Activated CD4-positive, alpha-beta memory T cell treated with anti-CD3 and anti-CD28 coated beads, Interleukin-2, amount 10 ng/mL, durations not matched to agents 7 days and 5 days (primary cell): Measurements from ENCODE around the gene BBS4. TPM values are rescaled to one million over a fixed set of nuclear protein-coding genes. Genes with fewer than 3 reads are reported as not detected.

Experiments used
- CTCF ChIA-PET: fragments of 350-600 bp; sonication (Branson Sonifier 250); formaldehyde crosslinking; loops from one replicate; lab custom pipeline; 2021; ENCODE audit warnings: antibody characterized with exemption, inconsistent platforms; lab: Charles Lee
- POLR2A ChIA-PET: fragments of 350-600 bp; sonication (Branson Sonifier 250); formaldehyde crosslinking; loops from one replicate; lab custom pipeline; 2021; ENCODE audit warnings: antibody characterized with exemption; lab: Charles Lee
- DNase-seq: peaks from one replicate; pipeline ENCODE4 v3.0.0-alpha.2; 2020
- H3K27ac Mint-ChIP-seq: one replicate; pipeline ENCODE4 v1.8.0; 2021; ENCODE audit warnings: mild to moderate bottlenecking, mixed read lengths
- H3K27me3 Mint-ChIP-seq: one replicate; pipeline ENCODE4 v1.8.0; 2021; ENCODE audit warnings: mixed read lengths
- H3K36me3 Mint-ChIP-seq: one replicate; pipeline ENCODE4 v1.8.0; 2021; ENCODE audit warnings: low read depth, mixed read lengths
- H3K4me1 Mint-ChIP-seq: one replicate; pipeline ENCODE4 v1.8.0; 2021; ENCODE audit warnings: mixed read lengths
- H3K4me3 Mint-ChIP-seq: one replicate; pipeline ENCODE4 v1.8.0; 2021; ENCODE audit warnings: mild to moderate bottlenecking, mixed read lengths
- H3K9me3 Mint-ChIP-seq: one replicate; pipeline ENCODE4 v1.8.0; 2021; ENCODE audit warnings: mixed read lengths
- total RNA-seq, 2 experiments: library from RNA; stranded (reverse); gene quantifications; one replicate each; pipeline ENCODE4 v1.2.3, GENCODE V29; 2021

BBS4 gene
- total RNA-seq, 2 experiments from 2014 or later: 14.5 to 16.2 TPM

- Mint-ChIP-seq H3K9me3 (peaks cover 3% of the 10 kb centered on the region), H3K27ac (no peak overlapping the region), H3K36me3 (peaks cover 78% of the 10 kb centered on the region), H3K4me3 (no peak overlapping the region), H3K4me1 (peaks cover 64% of the 10 kb centered on the region), H3K27me3 (no peaks in the 10 kb centered on the region)
- DNase-seq: no peak
- POLR2A ChIA-PET: interaction anchor here (1.1 to 4.2 kb wide), 2 partner anchors 35 to 46 kb away, joined by 3 to 23 read pairs; partner anchors contain the start of gene ADPGK
- CTCF ChIA-PET: interaction anchor here (2.8 to 7.8 kb wide), 2 partner anchors 15 to 36 kb away, joined by 6 to 39 read pairs; no protein-coding TSS in a partner anchor
Observed at GRCh38 chr15:72737723-72738122, 51.7 kb downstream of the BBS4 start.

- H3K36me3 Mint-ChIP-seq: peaks cover 60% of the 10 kb centered on the region
- peak overlapping the region; percentile 46 for H3K4me3 Mint-ChIP-seq
- CTCF ChIA-PET: interaction anchor here (0.7 to 2.7 kb wide), 4 partner anchors 12 to 43 kb away, joined by 3 to 10 read pairs (median 3); partner anchors contain the start of gene ADPGK
- no peaks in the 10 kb centered on the region for H3K27me3 Mint-ChIP-seq
- POLR2A ChIA-PET: interaction anchor here (0.6 to 4.2 kb wide), 8 partner anchors 11 to 364 kb away, joined by 3 to 23 read pairs (median 6); partner anchors contain the start of genes ADPGK, ARIH1, BBS4 and HEXA
- peaks cover 3% of the 10 kb centered on the region for H3K9me3 Mint-ChIP-seq
- H3K27ac Mint-ChIP-seq: peak overlapping the region; percentile 83
- DNase-seq: no peak
- H3K4me1 Mint-ChIP-seq: peaks cover 46% of the 10 kb centered on the region
Observed at GRCh38 chr15:72740219-72740618, 54.2 kb downstream of the BBS4 start.

GRCh38 chr15:72749700-72750099 is 63.7 kb downstream of the BBS4 start:
- H3K4me3 Mint-ChIP-seq: no peak overlapping the region
- DNase-seq: no peak
- POLR2A ChIA-PET: interaction anchor here (1.9 kb wide), 1 partner anchor 10 kb away, joined by 8 read pairs; no protein-coding TSS in a partner anchor
- no peaks in the 10 kb centered on the region for H3K9me3 Mint-ChIP-seq
- no peaks in the 10 kb centered on the region for H3K27me3 Mint-ChIP-seq
- H3K27ac Mint-ChIP-seq: no peak overlapping the region
- peaks cover 61% of the 10 kb centered on the region for H3K36me3 Mint-ChIP-seq
- peaks cover 11% of the 10 kb centered on the region for H3K4me1 Mint-ChIP-seq
- CTCF ChIA-PET: interaction anchor here (0.8 to 1.0 kb wide), 4 partner anchors 18 to 33 kb away, joined by 3 to 4 read pairs (median 3); no protein-coding TSS in a partner anchor

- ChIA-PET CTCF (interaction anchor here (0.8 to 1.4 kb wide), 4 partner anchors 19 to 81 kb away, joined by 3 to 4 read pairs (median 3); no protein-coding TSS in a partner anchor), POLR2A (interaction anchor here (1.2 to 1.9 kb wide), 6 partner anchors 9 to 26 kb away, joined by 3 to 8 read pairs (median 3); no protein-coding TSS in a partner anchor)
- H3K27ac Mint-ChIP-seq: no peak overlapping the region
- no peaks in the 10 kb centered on the region for H3K27me3 Mint-ChIP-seq
- peaks cover 74% of the 10 kb centered on the region for H3K36me3 Mint-ChIP-seq
- H3K4me1 Mint-ChIP-seq: peaks cover 11% of the 10 kb centered on the region
- no peak overlapping the region for H3K4me3 Mint-ChIP-seq
- no peak for DNase-seq
- H3K9me3 Mint-ChIP-seq: no peaks in the 10 kb centered on the region
Observed at GRCh38 chr15:72751751-72752455, 65.9 kb downstream of the BBS4 start.

GRCh38 chr15:72754096-72754495 is 68.1 kb downstream of the BBS4 start:
- H3K9me3 Mint-ChIP-seq: no peaks in the 10 kb centered on the region
- ChIA-PET CTCF (no interaction called here), POLR2A (interaction anchor here (0.5 to 1.5 kb wide), 2 partner anchors 11 kb away, joined by 3 read pairs; no protein-coding TSS in a partner anchor)
- no peak overlapping the region for H3K27ac Mint-ChIP-seq
- H3K4me3 Mint-ChIP-seq: no peak overlapping the region
- no peak for DNase-seq
- no peaks in the 10 kb centered on the region for H3K27me3 Mint-ChIP-seq
- H3K36me3 Mint-ChIP-seq: peaks cover 84% of the 10 kb centered on the region
- peaks cover 14% of the 10 kb centered on the region for H3K4me1 Mint-ChIP-seq

- peaks cover 29% of the 10 kb centered on the region for H3K4me1 Mint-ChIP-seq
- H3K27ac Mint-ChIP-seq: peak overlapping the region; percentile 17
- no peaks in the 10 kb centered on the region for H3K9me3 Mint-ChIP-seq
- CTCF ChIA-PET: no interaction called here
- no peak overlapping the region for H3K4me3 Mint-ChIP-seq
- no peak for DNase-seq
- no peaks in the 10 kb centered on the region for H3K27me3 Mint-ChIP-seq
- POLR2A ChIA-PET: interaction anchor here (1.0 kb wide), 1 partner anchor 36 kb away, joined by 3 read pairs; no protein-coding TSS in a partner anchor
- peaks cover 91% of the 10 kb centered on the region for H3K36me3 Mint-ChIP-seq
Observed at GRCh38 chr15:72758182-72758581, 72.2 kb downstream of the BBS4 start.

- ChIA-PET POLR2A (interaction anchor here (1.5 kb wide), 1 partner anchor 23 kb away, joined by 6 read pairs; the partner anchor contains the start of gene ADPGK), CTCF (interaction anchor here (1.3 kb wide), 1 partner anchor 12 kb away, joined by 4 read pairs; no protein-coding TSS in a partner anchor)
- Mint-ChIP-seq H3K4me1 (peaks cover 41% of the 10 kb centered on the region), H3K9me3 (no peaks in the 10 kb centered on the region), H3K27ac (peak overlapping the region; percentile 67), H3K27me3 (no peaks in the 10 kb centered on the region), H3K36me3 (peaks cover 83% of the 10 kb centered on the region), H3K4me3 (no peak overlapping the region)
- DNase-seq: no peak
Observed at GRCh38 chr15:72760590-72761260, 74.7 kb downstream of the BBS4 start.

GRCh38 chr15:72764656-72765055 is 78.6 kb downstream of the BBS4 start:
- Mint-ChIP-seq H3K36me3 (peaks cover 82% of the 10 kb centered on the region), H3K4me1 (peaks cover 34% of the 10 kb centered on the region), H3K9me3 (peaks cover 15% of the 10 kb centered on the region), H3K27ac (no peak overlapping the region), H3K27me3 (no peaks in the 10 kb centered on the region), H3K4me3 (no peak overlapping the region)
- CTCF ChIA-PET: interaction anchor here (3.1 kb wide), 1 partner anchor 43 kb away, joined by 13 read pairs; no protein-coding TSS in a partner anchor
- POLR2A ChIA-PET: interaction anchor here (0.6 to 1.5 kb wide), 5 partner anchors 11 to 923 kb away, joined by 3 to 7 read pairs (median 4); no protein-coding TSS in a partner anchor
- DNase-seq: no peak

- ChIA-PET CTCF (interaction anchor here (0.7 to 3.1 kb wide), 2 partner anchors 44 to 362 kb away, joined by 3 to 13 read pairs; no protein-coding TSS in a partner anchor), POLR2A (no interaction called here)
- no peak overlapping the region for H3K27ac Mint-ChIP-seq
- H3K36me3 Mint-ChIP-seq: peaks cover 79% of the 10 kb centered on the region
- peaks cover 27% of the 10 kb centered on the region for H3K4me1 Mint-ChIP-seq
- H3K4me3 Mint-ChIP-seq: no peak overlapping the region
- no peaks in the 10 kb centered on the region for H3K27me3 Mint-ChIP-seq
- no peak for DNase-seq
- H3K9me3 Mint-ChIP-seq: peaks cover 15% of the 10 kb centered on the region
Observed at GRCh38 chr15:72766025-72766424, 80.0 kb downstream of the BBS4 start.

- H3K9me3 Mint-ChIP-seq: peaks cover 15% of the 10 kb centered on the region
- ChIA-PET CTCF (interaction anchor here (0.5 to 3.1 kb wide), 3 partner anchors 18 to 79 kb away, joined by 3 to 13 read pairs (median 3); no protein-coding TSS in a partner anchor), POLR2A (no interaction called here)
Observed at GRCh38 chr15:72766780-72767179, 80.8 kb downstream of the BBS4 start.

GRCh38 chr15:72770673-72771328 is 84.8 kb downstream of the BBS4 start:
- Mint-ChIP-seq H3K27ac (peak overlapping the region; percentile 40), H3K9me3 (peaks cover 15% of the 10 kb centered on the region), H3K27me3 (no peaks in the 10 kb centered on the region), H3K4me1 (peaks cover 40% of the 10 kb centered on the region), H3K4me3 (no peak overlapping the region), H3K36me3 (peaks cover 80% of the 10 kb centered on the region)
- POLR2A ChIA-PET: no interaction called here
- CTCF ChIA-PET: no interaction called here
- DNase-seq: no peak

More at GRCh38 chr15:72766780-72767179, 80.8 kb downstream of the BBS4 start:
- Mint-ChIP-seq H3K4me1 (peaks cover 28% of the 10 kb centered on the region), H3K36me3 (peaks cover 78% of the 10 kb centered on the region), H3K27ac (no peak overlapping the region), H3K4me3 (no peak overlapping the region), H3K27me3 (no peaks in the 10 kb centered on the region)
- no peak for DNase-seq

GRCh38 chr15:72771329-72771725 is 85.3 kb downstream of the BBS4 start:
- no peak overlapping the region for H3K4me3 Mint-ChIP-seq
- peak overlapping the region; percentile 40 for H3K27ac Mint-ChIP-seq
- ChIA-PET POLR2A (no interaction called here), CTCF (interaction anchor here (1.4 kb wide), 1 partner anchor 11 kb away, joined by 7 read pairs; no protein-coding TSS in a partner anchor)
- DNase-seq: no peak
- peaks cover 80% of the 10 kb centered on the region for H3K36me3 Mint-ChIP-seq
- H3K27me3 Mint-ChIP-seq: no peaks in the 10 kb centered on the region
- H3K9me3 Mint-ChIP-seq: peaks cover 15% of the 10 kb centered on the region
- H3K4me1 Mint-ChIP-seq: peaks cover 45% of the 10 kb centered on the region
